Stimulated activated CD4-positive, alpha-beta T cell treated with anti-CD3 and anti-CD28 coated beads, Interleukin-4, amount 100 ng/mL, for 24 hours (primary cell): ENCODE data around the gene ATP2B2.

Source experiments
- DNase-seq: peaks from one replicate; pipeline ENCODE4 v3.0.0-alpha.2; 2020

The ATP2B2 gene

GRCh38 chr3:10492364-10493201 is 12.8 kb downstream of the ATP2B2 start:
- no peak for DNase-seq

- DNase-seq, result no peak
Measured at GRCh38 chr3:10489746-10490483, 15.5 kb downstream of the ATP2B2 start.

GRCh38 chr3:10487988-10488633 is 17.3 kb downstream of the ATP2B2 start:
- DNase-seq, result no peak

- no peak for DNase-seq
Measured at GRCh38 chr3:10485806-10486205, 19.6 kb downstream of the ATP2B2 start.

GRCh38 chr3:10485380-10485779 is 20.0 kb downstream of the ATP2B2 start:
- no peak for DNase-seq

- DNase-seq, result no peak
Measured at GRCh38 chr3:10484709-10485108, 20.7 kb downstream of the ATP2B2 start.

GRCh38 chr3:10483686-10484345 is 21.6 kb downstream of the ATP2B2 start:
- DNase-seq, result no peak

GRCh38 chr3:10483364-10483675 is 22.1 kb downstream of the ATP2B2 start:
- no peak for DNase-seq

- no peak for DNase-seq
Measured at GRCh38 chr3:10482631-10483363, 22.6 kb downstream of the ATP2B2 start.

GRCh38 chr3:10480871-10481378 is 24.5 kb downstream of the ATP2B2 start:
- DNase-seq, result no peak

GRCh38 chr3:10479311-10479710 is 26.1 kb downstream of the ATP2B2 start:
- DNase-seq, result no peak

- no peak for DNase-seq
Measured at GRCh38 chr3:10475983-10476382, 29.4 kb downstream of the ATP2B2 start.

- DNase-seq, result no peak
Measured at GRCh38 chr3:10474847-10475246, 30.5 kb downstream of the ATP2B2 start.

GRCh38 chr3:10474275-10474646 is 31.1 kb downstream of the ATP2B2 start:
- DNase-seq, result no peak

GRCh38 chr3:10473581-10474274 is 31.7 kb downstream of the ATP2B2 start:
- DNase-seq, result no peak

GRCh38 chr3:10472877-10473440 is 32.4 kb downstream of the ATP2B2 start:
- DNase-seq, result no peak

- DNase-seq, result no peak
Measured at GRCh38 chr3:10471054-10471688, 34.2 kb downstream of the ATP2B2 start.

GRCh38 chr3:10470120-10471053 is 35.0 kb downstream of the ATP2B2 start:
- DNase-seq, result no peak

- DNase-seq, result no peak
Measured at GRCh38 chr3:10469441-10470119, 35.8 kb downstream of the ATP2B2 start.
